GM12878 (cell line): Measurements from ENCODE around the gene LAMA2. TPM values are rescaled to one million over a fixed set of nuclear protein-coding genes. Genes with fewer than 3 reads are reported as not detected.

Experiments
- CBX3 ChIP-seq: fragments of 200-600 bp; sonication (generic); IDR thresholded peaks from 2 replicates; pipeline ENCODE4 v1.6.1; 2016; ENCODE audit warnings: low read depth, borderline replicate concordance
- CUX1 ChIP-seq: IDR thresholded peaks from 2 replicates; pipeline ENCODE4 v1.6.1; 2012; ENCODE audit warnings: improper control_type of control experiment, low read depth, low read length; ENCODE audit not compliant: insufficient replicate concordance
- EED ChIP-seq: sonication (generic); IDR thresholded peaks from 2 replicates; pipeline ENCODE4 v1.6.1; 2016; ENCODE audit warnings: antibody characterized with exemption, low read depth
- KLF5 ChIP-seq: fragments of 450-650 bp; IDR thresholded peaks from 2 replicates; pipeline ENCODE4 v1.6.1; 2014; ENCODE audit warnings: mild to moderate bottlenecking; ENCODE audit not compliant: partially characterized antibody
- ZBTB40 ChIP-seq: fragments of 450-650 bp; IDR thresholded peaks from 2 replicates; pipeline ENCODE4 v1.6.1; 2016; ENCODE audit warnings: mild to moderate bottlenecking, moderate library complexity, borderline replicate concordance
- ZNF592 ChIP-seq: fragments of 450-650 bp; IDR thresholded peaks from 2 replicates; pipeline ENCODE4 v1.6.1; 2017; ENCODE audit warnings: mild to moderate bottlenecking, moderate library complexity
- polyA plus RNA-seq, 11 experiments: library from polyadenylated mRNA; depleted of rRNA in 4 of 11; unstranded in 6 of 11; stranded (reverse) in 5 of 11; fragments of >200 nt; fragmentation: Nextera tagmentation in 4 of 11; fragmentation: Illumina TruSeq in 1 of 11; extraction: Ambion mirVana in 4 of 11; extraction: Trizol in 1 of 11; gene quantifications; 1 replicate in 1 of 11; 2 replicates in 10 of 11; pipeline versions ENCODE4 v1.2.1 to v1.2.3, GENCODE V29; 2011 to 2016; ENCODE audit warnings: inconsistent platforms in 2 of 11, missing spikeins in 2 of 11, low read depth in 1 of 11
- total RNA-seq, 4 experiments: library from RNA; depleted of rRNA in 3 of 4; stranded (reverse); fragments of >200 nt in 3 of 4; fragmentation: Illumina TruSeq in 1 of 4; extraction: Trizol in 1 of 4; gene quantifications; 2 replicates each; pipeline versions ENCODE4 v1.2.1 to v1.2.3, GENCODE V29; 2013 to 2021
- TF ChIP-seq, protein P1 (sequence below): fragments of 450-650 bp; IDR thresholded peaks from 2 replicates; pipeline ENCODE4 v1.6.1; 2018; ENCODE audit warnings: borderline replicate concordance, mild to moderate bottlenecking; ENCODE audit not compliant: partially characterized antibody

LAMA2 gene
- total and polyA plus RNA-seq, 10 of the 15 experiments (the other 5 are each of a cell fraction or from before 2014, with no cell fraction given), result 0.04 to 2.0 (median 0.37) TPM; not detected in 1

DNA sequence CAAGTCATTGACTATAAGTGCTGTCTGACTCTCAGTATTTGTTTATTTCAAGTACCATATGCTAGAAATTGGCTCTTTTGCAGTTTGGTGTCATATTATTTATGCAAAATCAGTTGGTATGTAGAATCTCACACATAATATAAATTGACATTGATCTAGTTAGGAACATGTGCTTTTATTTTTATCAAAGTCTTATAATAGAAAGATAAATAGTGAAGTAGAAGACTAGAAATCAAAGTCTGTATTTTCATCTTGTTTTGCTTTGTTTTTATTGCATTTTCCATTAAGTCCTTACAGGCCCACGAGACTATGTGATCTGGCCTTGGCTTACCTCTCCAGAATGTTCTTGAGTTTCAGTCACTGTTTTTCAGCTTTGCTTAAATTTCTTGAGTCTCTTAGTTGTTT, 300.3 kb downstream of the LAMA2 start (continued):
- TF ChIP-seq ZBTB40 (no peak), CUX1 (no peak), ZNF592 (no peak), KLF5 (no peak), CBX3 (no peak), EED (no peak)
- TF ChIP-seq, protein P1, sequence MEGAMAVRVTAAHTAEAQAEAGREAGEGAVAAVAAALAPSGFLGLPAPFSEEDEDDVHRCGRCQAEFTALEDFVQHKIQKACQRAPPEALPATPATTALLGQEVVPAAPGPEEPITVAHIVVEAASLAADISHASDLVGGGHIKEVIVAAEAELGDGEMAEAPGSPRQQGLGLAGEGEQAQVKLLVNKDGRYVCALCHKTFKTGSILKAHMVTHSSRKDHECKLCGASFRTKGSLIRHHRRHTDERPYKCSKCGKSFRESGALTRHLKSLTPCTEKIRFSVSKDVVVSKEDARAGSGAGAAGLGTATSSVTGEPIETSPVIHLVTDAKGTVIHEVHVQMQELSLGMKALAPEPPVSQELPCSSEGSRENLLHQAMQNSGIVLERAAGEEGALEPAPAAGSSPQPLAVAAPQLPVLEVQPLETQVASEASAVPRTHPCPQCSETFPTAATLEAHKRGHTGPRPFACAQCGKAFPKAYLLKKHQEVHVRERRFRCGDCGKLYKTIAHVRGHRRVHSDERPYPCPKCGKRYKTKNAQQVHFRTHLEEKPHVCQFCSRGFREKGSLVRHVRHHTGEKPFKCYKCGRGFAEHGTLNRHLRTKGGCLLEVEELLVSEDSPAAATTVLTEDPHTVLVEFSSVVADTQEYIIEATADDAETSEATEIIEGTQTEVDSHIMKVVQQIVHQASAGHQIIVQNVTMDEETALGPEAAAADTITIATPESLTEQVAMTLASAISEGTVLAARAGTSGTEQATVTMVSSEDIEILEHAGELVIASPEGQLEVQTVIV, result no peak
- TF ChIP-seq, all 136 proteins: peak for 0
